AG08396 (cell line): Measurements from ENCODE around the gene UBE2E3.
"Not testable (repeated sequence)": the region's sequence is repeated elsewhere in the genome, so short reads cannot be mapped to it uniquely, and the experiment has no call there.

ENCODE experiments used
- DNase-seq: peaks from one replicate; pipeline ENCODE4 v3.0.0; 2012; ENCODE audit warnings: low spot score, mixed read lengths

The UBE2E3 gene

DNA sequence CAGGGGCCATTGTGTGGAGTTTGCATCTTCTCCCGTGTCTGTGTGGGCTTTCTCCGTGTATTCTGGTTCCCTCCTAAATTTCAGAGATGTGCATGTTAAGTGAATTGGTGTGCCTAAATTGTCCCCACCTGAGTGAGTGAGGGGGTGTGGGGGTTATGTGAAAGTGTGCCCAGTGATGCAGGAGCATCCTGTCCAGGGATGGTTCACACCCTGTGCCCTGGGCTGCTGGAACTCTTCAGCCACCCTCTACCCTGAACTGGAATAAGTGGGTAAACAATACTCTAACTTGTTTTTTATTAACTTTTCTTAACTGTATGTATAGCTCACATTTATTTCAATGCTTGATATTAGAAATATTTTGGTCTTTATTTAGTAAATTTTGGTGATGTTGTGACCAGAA, 56.0 kb downstream of the UBE2E3 start:
- no peak for DNase-seq

DNA sequence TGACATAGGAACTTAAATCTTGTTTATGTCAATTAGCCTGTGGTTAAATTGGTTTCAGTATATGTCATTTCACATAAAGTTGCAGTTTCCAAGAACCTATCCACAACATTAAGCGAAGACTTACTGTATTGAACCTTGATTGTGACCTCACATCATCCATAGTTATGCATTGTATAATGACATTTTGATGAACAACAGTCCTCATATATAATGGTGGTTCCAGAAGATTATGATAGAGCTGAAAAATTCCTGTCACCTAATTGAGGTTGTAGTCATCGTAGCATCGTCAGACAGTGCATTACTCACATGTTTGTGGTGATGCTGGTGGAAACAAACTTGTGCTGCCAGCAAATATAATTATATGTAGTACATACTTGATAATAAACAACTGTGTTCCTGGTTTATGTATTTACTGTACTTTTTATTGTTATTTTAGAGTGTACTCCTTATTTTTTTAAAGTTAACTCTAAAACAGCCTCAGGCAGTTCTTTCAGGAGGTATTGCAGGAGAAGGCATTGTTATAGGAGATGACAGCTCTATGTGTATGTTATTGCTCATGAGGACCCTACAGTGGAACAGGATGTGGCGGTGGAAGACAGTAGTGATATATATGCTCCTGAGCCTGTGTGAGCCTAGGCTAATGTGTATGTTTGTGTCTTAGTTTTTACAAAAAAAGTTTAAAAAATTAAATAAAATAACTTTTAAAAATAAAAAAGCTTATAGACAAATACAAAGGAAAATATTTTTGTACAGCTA, 56.6 kb downstream of the UBE2E3 start:
- peak; percentile 21 for DNase-seq

GRCh38 chr2:181037922-181038321, 57.5 kb downstream of the UBE2E3 start:
- DNase-seq, result no peak

- no peak for DNase-seq
These were observed 58.4 kb downstream of the UBE2E3 start for GRCh38 chr2:181038796-181039195.

GRCh38 chr2:181040839-181041238, 60.4 kb downstream of the UBE2E3 start:
- not testable (repeated sequence) for DNase-seq

DNA sequence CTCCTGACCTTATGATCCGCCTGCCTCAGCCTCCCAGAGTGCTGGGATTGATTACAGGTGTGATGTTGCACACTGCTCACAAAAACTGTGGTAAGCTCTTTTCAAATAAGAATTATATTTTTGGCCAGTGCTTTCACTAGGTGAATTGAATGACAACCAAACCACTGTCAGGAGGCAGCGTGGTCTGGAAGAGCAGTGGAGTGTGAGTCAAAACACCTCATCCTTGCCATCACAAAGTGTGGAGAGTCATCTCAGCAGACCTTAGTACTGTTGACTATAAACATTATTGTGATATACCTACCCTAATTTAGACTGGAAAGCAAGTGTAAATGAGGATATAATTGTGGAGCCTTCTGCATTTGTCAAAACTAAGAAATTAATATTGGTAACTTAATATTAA, 61.3 kb downstream of the UBE2E3 start:
- DNase-seq, result no peak

- DNase-seq, result no peak
These were observed 62.3 kb downstream of the UBE2E3 start for GRCh38 chr2:181042706-181043105.

DNA sequence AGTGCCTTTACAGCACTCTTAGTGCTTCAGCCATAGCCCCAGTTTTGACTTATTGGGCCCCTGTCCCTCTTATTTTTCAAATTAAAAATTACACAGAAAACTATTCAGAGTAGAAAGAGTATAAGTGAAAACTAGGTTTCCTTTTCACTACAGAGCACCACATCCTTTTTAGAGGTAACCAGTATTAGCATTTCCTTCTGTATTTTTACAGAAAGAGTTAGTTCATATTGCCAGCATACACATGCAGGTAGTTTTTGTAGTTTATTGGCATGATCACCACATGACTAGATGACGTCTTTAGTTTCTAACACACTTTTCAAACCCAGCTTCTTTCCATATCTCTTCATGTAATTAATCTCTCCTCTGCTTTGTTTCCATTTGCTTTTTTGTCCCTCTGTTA, 66.4 kb downstream of the UBE2E3 start:
- no peak for DNase-seq

DNA sequence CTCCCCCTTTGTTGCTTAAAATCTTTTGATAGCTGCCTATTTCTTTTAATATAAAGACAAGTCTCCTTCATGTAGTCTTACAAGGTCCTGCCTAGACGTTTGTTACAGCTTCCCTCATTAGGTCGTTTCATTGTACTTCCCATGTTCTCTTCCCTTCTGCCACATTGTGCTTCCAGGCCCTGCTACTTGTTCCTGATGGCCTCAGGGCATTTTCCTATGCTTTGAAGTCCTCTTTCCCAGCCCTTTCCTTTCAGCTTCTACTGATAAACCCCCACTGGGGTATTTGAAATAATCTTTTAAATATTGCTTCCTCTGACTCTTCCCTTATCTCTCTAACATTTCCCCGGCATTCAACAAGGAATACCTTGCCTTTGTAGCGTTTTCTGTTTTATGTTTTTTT, 67.4 kb downstream of the UBE2E3 start:
- no peak for DNase-seq

GRCh38 chr2:181051861-181052522, 71.6 kb downstream of the UBE2E3 start:
- no peak for DNase-seq

- no peak for DNase-seq
These were observed 72.1 kb downstream of the UBE2E3 start for GRCh38 chr2:181052523-181052891.

GRCh38 chr2:181054256-181054655, 73.9 kb downstream of the UBE2E3 start:
- no peak for DNase-seq

DNA sequence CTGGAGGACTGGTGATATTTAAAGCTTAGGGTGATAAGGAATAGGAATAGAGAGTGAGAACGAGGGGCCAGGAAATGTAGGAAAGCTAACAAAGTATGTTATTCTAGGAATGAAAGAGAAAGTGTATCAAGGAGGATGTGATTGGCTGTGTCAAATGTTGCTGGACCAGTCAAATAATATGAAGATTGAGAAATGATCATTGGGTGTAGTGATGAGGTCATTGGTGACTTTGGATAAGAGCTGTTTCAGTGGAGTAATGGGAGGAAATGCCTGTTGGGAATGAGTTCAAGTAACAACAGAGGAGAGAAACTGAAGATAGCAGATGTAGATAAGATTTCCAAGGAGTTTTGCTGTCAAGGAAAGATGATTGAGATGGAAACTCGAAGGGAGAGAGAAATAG, 74.4 kb downstream of the UBE2E3 start:
- DNase-seq, result no peak

DNA sequence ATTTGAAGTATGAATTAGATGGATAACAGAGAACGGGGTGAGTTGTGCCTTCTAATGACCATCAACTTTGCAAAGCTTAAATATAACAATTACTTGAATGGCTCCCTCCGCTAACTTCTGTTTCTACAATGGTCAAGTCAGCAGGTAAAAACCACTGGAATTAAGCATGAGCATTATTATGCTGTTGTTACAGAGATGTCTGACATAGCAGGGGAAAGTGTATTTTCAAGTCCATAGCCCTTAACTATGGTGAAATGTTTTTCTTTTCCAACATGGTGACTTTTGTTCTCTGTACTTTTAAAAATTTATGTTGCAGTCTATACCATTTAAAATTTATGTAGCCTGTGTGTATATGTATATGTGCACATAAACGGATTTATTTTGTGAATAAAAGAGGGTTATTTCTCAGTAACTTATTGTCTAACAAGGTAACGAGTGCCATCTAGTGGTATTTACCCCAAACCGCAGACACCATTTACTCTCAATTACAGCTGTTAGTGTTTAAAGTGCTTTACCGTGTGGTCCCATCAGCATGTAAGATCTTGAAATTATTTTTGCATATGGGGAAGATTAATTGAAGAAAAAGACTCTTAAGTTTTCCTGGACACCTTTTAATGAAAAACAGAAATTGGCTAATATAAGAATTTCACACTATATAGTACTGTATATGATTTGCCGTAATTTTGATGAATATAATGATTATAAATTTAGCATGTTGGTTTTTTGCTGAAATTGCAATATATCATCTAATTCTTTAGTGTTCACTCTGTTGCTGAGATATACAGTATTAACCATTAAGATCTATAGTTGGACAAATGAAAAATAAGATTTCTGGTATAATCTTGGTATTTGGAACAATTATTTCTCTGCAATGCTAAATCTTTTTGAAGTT, 78.2 kb downstream of the UBE2E3 start:
- DNase-seq, result no peak

- no peak for DNase-seq
These were observed 83.3 kb downstream of the UBE2E3 start for GRCh38 chr2:181063696-181064095.

GRCh38 chr2:181065458-181065857, 85.1 kb downstream of the UBE2E3 start:
- no peak for DNase-seq

GRCh38 chr2:181066333-181066732, 85.9 kb downstream of the UBE2E3 start:
- DNase-seq, result no peak

GRCh38 chr2:181070119-181070835, 89.9 kb downstream of the UBE2E3 start:
- DNase-seq, result peak; percentile 10

GRCh38 chr2:181070836-181071200, 90.4 kb downstream of the UBE2E3 start:
- no peak for DNase-seq

DNA sequence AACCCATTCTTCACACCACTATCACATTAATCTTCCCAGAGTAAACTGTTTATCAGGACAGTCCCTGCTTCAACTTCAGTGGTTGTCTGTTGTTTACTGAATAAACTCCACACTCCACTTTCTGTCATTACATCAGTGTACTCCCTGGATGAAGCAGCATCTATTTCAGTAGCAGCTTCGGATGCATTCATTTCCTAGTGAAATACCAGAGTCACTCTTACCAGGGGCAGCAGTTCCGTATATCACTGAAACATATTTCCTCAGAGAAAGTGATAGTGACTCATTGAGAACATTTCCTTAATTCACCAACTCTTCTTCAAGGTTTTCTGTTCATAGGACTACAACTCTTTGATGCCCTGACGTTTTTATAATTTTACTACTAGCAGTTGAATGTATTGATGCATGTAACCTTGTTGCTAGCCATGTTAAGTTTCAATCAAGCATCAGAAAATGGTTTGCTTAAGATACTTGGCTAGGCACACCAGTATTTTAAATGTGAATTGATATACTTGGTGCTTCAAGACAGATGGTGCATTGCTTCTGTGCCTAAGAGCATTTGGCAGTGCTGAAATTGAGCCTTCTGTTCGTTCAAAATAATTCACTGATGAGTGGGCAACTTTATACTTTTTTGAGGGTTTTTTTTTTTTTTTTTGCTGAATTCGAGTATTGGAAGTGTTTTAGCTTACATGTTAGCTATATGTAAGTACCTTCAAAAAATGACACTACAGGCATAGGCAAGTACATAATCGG, 92.3 kb downstream of the UBE2E3 start:
- no peak for DNase-seq

GRCh38 chr2:181073896-181074295, 93.5 kb downstream of the UBE2E3 start:
- DNase-seq, result no peak

GRCh38 chr2:181074457-181074856, 94.1 kb downstream of the UBE2E3 start:
- no peak for DNase-seq
